Ovary (tissue), 3 donors: Measurements from ENCODE around the gene PRKCD.

Experiments
- CTCF ChIP-seq, 3 donors: fragments of 450-650 bp in 2 of 3; fragments of 200-600 bp in 1 of 3; IDR thresholded peaks; one replicate each; pipeline versions ENCODE4 v1.5.1 to v1.8.0; 2016 to 2022; ENCODE audit warnings: antibody characterized with exemption in 3 of 3, mild to moderate bottlenecking in 1 of 3
- POLR2A ChIP-seq: fragments of 450-650 bp; IDR thresholded peaks from one replicate; pipeline ENCODE4 v1.6.1; 2017; ENCODE audit warnings: antibody characterized with exemption, mild to moderate bottlenecking, moderate library complexity
- donor health status: DM: no; HTN: no; CAD: no.

- TF ChIP-seq CTCF (IDR thresholded peaks at IDR 0.05): no peak
- TF ChIP-seq POLR2A: no peak
These were observed 2.2 kb upstream of the PRKCD start for GRCh38 chr3:53158765-53159155.
